ENCODE measurements around the gene GPSM1. TPM values are rescaled to one million over a fixed set of nuclear protein-coding genes. Genes with fewer than 3 reads are reported as not detected.

The GPSM1 gene
- total RNA-seq, 1 donor: 39.1 TPM

DNA sequence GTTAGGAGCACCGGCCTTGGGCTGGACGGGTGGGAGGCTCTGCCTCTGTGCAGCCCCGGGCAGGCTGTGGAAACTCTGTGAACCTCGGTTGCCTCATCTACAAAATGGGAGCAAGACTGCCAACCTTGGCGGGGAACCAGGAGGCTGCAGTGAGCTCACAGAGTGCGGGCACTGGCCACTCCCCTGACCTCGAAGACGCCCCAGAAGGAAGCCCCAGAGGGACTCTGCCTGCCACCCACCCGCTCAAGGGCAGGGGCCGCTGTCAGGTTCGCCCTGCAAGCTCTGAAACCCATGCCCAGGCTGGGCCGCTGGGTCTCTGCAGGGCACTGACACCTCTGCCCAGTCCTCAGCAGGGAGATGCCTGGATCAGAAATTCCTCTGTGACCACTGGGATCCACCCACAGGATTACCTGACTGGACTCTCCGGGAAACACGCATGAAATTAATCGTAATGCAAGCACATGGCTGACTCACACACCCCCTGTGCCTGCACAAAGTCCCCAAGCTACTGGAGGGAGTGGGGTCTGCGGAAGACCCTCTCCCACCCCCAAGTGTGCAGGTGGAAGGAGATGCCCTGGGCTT is 30.8 kb upstream of the GPSM1 start:
- Histone ChIP-seq H2AFZ (ENCODE audit: low read length) (no peak overlapping the region), H3K9me3 (ENCODE audit: low read depth, low read length) (no peaks in the 10 kb centered on the region), H3K79me2 (ENCODE audit: insufficient read depth, low read length) (no peaks in the 10 kb centered on the region), H3K4me3 (ENCODE audit: insufficient read depth, low read length) (no peak overlapping the region), H3K4me1 (ENCODE audit: insufficient read depth, low read length) (no peaks in the 10 kb centered on the region), H4K20me1 (ENCODE audit: insufficient read depth, low read length) (no peaks in the 10 kb centered on the region), H3K27me3 (ENCODE audit: insufficient read depth, low read length) (no peaks in the 10 kb centered on the region), H3K27ac (ENCODE audit: low read depth, low read length) (no peak overlapping the region), H3K4me2 (ENCODE audit: insufficient read depth, low read length) (no peak overlapping the region), H3K36me3 (ENCODE audit: insufficient read depth, low read length) (no peaks in the 10 kb centered on the region)
- TF ChIP-seq, protein P1, sequence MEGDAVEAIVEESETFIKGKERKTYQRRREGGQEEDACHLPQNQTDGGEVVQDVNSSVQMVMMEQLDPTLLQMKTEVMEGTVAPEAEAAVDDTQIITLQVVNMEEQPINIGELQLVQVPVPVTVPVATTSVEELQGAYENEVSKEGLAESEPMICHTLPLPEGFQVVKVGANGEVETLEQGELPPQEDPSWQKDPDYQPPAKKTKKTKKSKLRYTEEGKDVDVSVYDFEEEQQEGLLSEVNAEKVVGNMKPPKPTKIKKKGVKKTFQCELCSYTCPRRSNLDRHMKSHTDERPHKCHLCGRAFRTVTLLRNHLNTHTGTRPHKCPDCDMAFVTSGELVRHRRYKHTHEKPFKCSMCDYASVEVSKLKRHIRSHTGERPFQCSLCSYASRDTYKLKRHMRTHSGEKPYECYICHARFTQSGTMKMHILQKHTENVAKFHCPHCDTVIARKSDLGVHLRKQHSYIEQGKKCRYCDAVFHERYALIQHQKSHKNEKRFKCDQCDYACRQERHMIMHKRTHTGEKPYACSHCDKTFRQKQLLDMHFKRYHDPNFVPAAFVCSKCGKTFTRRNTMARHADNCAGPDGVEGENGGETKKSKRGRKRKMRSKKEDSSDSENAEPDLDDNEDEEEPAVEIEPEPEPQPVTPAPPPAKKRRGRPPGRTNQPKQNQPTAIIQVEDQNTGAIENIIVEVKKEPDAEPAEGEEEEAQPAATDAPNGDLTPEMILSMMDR (IDR thresholded peaks at IDR 0.05; ENCODE audit: extremely low read depth, low read depth, low read length): no peak
- no peak for DNase-seq (ENCODE audit: insufficient read length, low spot score, missing footprints)

DNA sequence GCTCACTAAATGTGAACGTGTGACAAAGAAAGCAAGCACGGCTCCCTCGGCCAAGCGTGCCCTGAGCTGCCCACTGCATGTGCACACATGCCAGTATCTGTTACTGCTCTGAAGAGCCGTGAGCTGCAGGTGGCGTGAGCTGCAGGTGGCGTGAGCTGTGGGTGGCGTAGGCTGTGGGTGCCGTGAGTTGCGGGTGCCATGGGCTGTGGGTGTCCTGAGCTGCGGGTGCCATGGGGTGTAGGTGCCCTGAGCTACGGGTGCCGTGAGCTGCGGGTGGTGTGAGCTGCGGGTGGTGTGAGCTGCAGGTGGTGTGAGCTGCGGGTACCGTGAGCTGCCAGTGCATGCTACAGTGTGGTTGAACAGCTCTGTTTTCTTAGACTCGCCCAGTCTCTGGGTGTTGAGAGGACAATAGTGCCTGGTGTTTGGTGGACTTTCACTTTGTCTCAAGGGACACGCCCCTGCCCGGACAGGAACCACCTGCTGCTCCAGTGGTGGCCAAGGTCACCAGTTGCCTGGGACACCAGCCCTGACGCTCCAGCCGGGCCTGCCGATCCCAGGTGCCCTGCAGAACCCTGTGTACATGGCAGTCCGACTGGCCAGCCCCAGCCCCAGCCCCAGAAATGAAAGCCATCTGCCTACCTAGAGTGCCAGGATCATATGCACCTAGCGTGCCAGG is 30.2 kb upstream of the GPSM1 start:
- Histone ChIP-seq H3K27me3 (ENCODE audit: insufficient read depth, low read length) (no peaks in the 10 kb centered on the region), H3K79me2 (ENCODE audit: insufficient read depth, low read length) (no peaks in the 10 kb centered on the region), H4K20me1 (ENCODE audit: insufficient read depth, low read length) (no peaks in the 10 kb centered on the region), H3K27ac (ENCODE audit: low read depth, low read length) (no peak overlapping the region), H2AFZ (ENCODE audit: low read length) (no peak overlapping the region), H3K36me3 (ENCODE audit: insufficient read depth, low read length) (no peaks in the 10 kb centered on the region), H3K9me3 (ENCODE audit: low read depth, low read length) (no peaks in the 10 kb centered on the region), H3K4me2 (ENCODE audit: insufficient read depth, low read length) (no peak overlapping the region), H3K4me1 (ENCODE audit: insufficient read depth, low read length) (no peaks in the 10 kb centered on the region), H3K4me3 (ENCODE audit: insufficient read depth, low read length) (no peak overlapping the region)
- TF ChIP-seq, protein P1 (IDR thresholded peaks at IDR 0.05; ENCODE audit: extremely low read depth, low read depth, low read length): no peak
- no peak for DNase-seq (ENCODE audit: insufficient read length, low spot score, missing footprints)

DNA sequence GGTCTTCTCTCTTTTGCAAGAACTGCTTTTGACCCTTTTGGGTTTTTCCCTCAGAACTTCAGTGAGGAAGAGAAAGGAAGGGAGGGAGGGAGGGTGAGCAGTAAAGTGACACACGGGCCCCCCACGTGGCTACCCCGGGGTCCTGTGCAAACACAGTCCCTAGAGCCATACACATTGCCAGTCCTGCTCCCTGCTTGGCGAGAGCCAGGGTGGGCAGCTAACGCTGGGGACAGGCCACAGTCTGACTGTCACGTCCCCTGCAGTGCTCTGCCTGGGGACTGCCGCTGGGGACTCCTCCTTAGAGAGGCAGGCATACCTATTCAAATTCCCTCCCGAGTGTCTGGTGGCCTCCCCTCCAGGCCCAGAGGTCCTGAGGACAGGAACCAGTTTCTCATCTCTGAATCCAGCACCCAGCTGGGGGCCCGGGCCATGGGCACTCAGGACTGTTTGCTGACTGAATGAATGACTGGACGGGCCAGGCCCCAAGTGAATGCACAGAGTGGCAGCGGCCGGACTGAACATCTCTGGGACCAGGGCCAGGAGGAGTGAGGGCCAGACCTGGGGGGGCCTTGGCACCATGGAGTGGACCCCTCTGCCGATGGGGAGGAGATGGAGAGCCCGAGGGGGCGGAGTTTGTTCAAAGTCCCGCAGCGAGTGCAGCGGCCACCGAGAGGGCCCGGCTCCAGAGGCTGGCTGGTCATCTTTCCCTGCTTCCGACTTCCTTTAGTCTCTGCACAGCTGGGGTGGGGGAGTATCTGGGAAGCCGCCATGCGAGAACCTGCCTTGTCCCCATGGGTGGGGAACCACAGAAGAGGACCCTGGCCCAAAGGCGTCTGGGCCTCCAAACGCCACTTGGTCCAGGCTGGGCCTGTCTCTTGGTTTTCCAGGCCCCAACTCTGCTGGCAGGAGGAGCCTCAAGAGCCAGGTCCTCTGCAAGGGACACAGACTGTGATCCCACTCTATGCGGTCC is 29.3 kb upstream of the GPSM1 start:
- no peak overlapping the region for H3K4me3 ChIP-seq (ENCODE audit: insufficient read depth, low read length)
- no peaks in the 10 kb centered on the region for H3K27me3 ChIP-seq (ENCODE audit: insufficient read depth, low read length)
- no peak for DNase-seq (ENCODE audit: insufficient read length, low spot score, missing footprints)
- H3K9me3 ChIP-seq (ENCODE audit: low read depth, low read length): no peaks in the 10 kb centered on the region
- no peaks in the 10 kb centered on the region for H3K36me3 ChIP-seq (ENCODE audit: insufficient read depth, low read length)
- TF ChIP-seq, protein P1 (IDR thresholded peaks at IDR 0.05; ENCODE audit: extremely low read depth, low read depth, low read length): no peak
- H3K4me1 ChIP-seq (ENCODE audit: insufficient read depth, low read length): no peaks in the 10 kb centered on the region
- no peak overlapping the region for H3K27ac ChIP-seq (ENCODE audit: low read depth, low read length)
- H2AFZ ChIP-seq (ENCODE audit: low read length): no peak overlapping the region
- no peaks in the 10 kb centered on the region for H4K20me1 ChIP-seq (ENCODE audit: insufficient read depth, low read length)
- H3K79me2 ChIP-seq (ENCODE audit: insufficient read depth, low read length): no peaks in the 10 kb centered on the region
- no peak overlapping the region for H3K4me2 ChIP-seq (ENCODE audit: insufficient read depth, low read length)

DNA sequence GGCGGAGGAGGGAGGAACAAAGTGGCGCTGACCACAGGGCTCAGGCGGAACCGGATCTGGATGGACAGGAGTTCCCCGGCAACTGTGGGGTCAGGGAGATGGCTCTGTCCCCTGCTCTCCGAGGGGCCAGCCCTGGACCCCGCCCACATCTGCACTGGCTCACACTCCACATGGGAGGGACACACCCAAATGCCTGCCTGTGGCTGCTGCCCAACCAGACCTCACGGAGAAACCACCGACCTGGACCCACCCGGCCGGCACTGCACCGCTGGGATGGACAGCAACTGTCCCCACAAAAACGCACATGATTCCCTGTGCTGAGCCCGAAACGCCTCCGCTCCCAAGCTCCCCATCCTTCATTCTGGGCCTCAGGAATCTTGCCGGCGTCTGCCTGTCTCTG is 28.2 kb upstream of the GPSM1 start:
- H3K4me3 ChIP-seq (ENCODE audit: insufficient read depth, low read length): no peak overlapping the region
- TF ChIP-seq, protein P1 (IDR thresholded peaks at IDR 0.05; ENCODE audit: extremely low read depth, low read depth, low read length): no peak
- no peaks in the 10 kb centered on the region for H3K27me3 ChIP-seq (ENCODE audit: insufficient read depth, low read length)
- H2AFZ ChIP-seq (ENCODE audit: low read length): no peak overlapping the region
- H4K20me1 ChIP-seq (ENCODE audit: insufficient read depth, low read length): no peaks in the 10 kb centered on the region
- H3K79me2 ChIP-seq (ENCODE audit: insufficient read depth, low read length): no peaks in the 10 kb centered on the region
- H3K9me3 ChIP-seq (ENCODE audit: low read depth, low read length): no peaks in the 10 kb centered on the region
- no peak overlapping the region for H3K4me2 ChIP-seq (ENCODE audit: insufficient read depth, low read length)
- H3K4me1 ChIP-seq (ENCODE audit: insufficient read depth, low read length): no peaks in the 10 kb centered on the region
- no peaks in the 10 kb centered on the region for H3K36me3 ChIP-seq (ENCODE audit: insufficient read depth, low read length)
- DNase-seq (ENCODE audit: insufficient read length, low spot score, missing footprints): no peak
- no peak overlapping the region for H3K27ac ChIP-seq (ENCODE audit: low read depth, low read length)
